ENCODE data around the gene PTPRR. TPM values are rescaled to one million over a fixed set of nuclear protein-coding genes. Genes with fewer than 3 reads are reported as not detected.

The PTPRR gene
- total RNA-seq, 2 experiments from 2014 or later, result not detected

DNA sequence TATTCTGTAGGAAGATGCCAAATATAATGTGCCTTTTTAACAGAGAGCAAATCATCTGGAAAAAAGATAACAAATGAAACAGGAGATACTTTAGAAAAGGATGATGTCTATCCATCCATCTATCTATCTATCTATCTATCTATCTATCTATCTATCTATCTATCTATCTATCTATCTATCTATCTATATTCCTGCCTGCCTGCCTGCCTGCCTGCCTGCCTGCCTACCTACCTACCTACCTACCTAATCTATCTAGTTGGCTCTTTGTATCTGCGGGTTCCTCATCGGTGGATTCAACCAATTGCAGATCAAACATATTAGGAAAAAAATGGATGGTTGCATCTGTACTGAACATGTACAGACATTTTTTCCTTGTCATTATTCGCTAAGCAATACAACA is 294.4 kb downstream of the PTPRR start:
- H3K36me3 ChIP-seq (ENCODE audit: insufficient read depth, low read length), result no peaks in the 10 kb centered on the region
- CTCF ChIA-PET, result no interaction called here

DNA sequence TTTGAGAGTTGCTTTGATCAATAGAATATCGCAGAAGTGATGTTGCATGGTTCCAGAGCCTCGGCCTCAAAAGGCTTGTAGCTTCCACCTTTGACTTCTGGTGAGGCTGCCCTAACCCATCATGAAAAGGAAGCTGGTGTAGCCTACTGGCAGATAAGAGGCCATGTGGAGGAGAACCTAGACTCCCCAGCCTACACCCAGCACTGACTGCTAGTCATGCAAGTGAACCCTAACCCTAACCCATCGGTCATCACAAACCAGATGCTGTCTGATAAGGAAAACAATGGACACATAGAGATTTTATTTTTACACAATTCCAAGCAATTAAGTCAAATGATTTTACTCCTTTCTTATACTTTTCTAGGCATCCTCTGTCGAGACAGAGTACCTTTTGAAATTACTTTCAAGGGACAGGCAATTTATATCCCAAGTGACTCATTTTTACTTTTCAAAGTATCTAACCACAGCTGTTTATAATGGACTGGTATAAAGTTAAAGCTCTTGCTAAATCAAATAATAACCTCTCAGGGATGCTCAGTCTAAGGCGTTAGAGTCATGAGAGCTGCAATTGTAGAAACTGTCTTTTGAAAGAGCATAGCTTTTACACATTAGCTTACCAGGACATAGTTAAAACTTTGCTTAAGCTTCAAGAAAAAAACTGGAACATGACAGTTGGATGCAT is 300.9 kb downstream of the PTPRR start:
- Histone ChIP-seq H3K9me3 (ENCODE audit: control insufficient read depth in 1 of 2, insufficient read depth in 1 of 2, low read length in 2 of 2) (no peaks in the 10 kb centered on the region), H3K4me1 (ENCODE audit: insufficient read depth, low read length) (no peaks in the 10 kb centered on the region), H3K36me3 (ENCODE audit: insufficient read depth, low read length) (no peaks in the 10 kb centered on the region), H3K27ac (ENCODE audit: low read depth in 1 of 2, low read length in 2 of 2) (no peak overlapping the region), H3K27me3 (ENCODE audit: control insufficient read depth in 1 of 2, insufficient read depth in 2 of 2, low read length in 2 of 2) (no peaks in the 10 kb centered on the region), H3K4me3 (ENCODE audit: low read length) (no peak overlapping the region)
- H3K27ac Mint-ChIP-seq, result no peak overlapping the region
- no peak for DNase-seq
- ATAC-seq (ENCODE audit: poor library complexity), result no peak
- H3K4me1 Mint-ChIP-seq (ENCODE audit: low read depth), result no peaks in the 10 kb centered on the region
- TF ChIP-seq, protein P1, sequence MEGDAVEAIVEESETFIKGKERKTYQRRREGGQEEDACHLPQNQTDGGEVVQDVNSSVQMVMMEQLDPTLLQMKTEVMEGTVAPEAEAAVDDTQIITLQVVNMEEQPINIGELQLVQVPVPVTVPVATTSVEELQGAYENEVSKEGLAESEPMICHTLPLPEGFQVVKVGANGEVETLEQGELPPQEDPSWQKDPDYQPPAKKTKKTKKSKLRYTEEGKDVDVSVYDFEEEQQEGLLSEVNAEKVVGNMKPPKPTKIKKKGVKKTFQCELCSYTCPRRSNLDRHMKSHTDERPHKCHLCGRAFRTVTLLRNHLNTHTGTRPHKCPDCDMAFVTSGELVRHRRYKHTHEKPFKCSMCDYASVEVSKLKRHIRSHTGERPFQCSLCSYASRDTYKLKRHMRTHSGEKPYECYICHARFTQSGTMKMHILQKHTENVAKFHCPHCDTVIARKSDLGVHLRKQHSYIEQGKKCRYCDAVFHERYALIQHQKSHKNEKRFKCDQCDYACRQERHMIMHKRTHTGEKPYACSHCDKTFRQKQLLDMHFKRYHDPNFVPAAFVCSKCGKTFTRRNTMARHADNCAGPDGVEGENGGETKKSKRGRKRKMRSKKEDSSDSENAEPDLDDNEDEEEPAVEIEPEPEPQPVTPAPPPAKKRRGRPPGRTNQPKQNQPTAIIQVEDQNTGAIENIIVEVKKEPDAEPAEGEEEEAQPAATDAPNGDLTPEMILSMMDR (IDR thresholded peaks at IDR 0.05), result no peak
- H3K9me3 Mint-ChIP-seq, result no peaks in the 10 kb centered on the region
- ChIA-PET POLR2A (no interaction called here), CTCF (interaction anchor here (1.0 kb wide), 1 partner anchor 9 kb away, joined by 3 read pairs; no protein-coding TSS in a partner anchor)
- no peak overlapping the region for H3K4me3 Mint-ChIP-seq
- H3K36me3 Mint-ChIP-seq (ENCODE audit: low read depth), result no peaks in the 10 kb centered on the region
- intact Hi-C loops (cut with DNase I, micrococcal nuclease), result no loop called here
- peaks cover 9% of the 10 kb centered on the region for H3K27me3 Mint-ChIP-seq

More for the DNA sequence above, 294.4 kb downstream of the PTPRR start:
- Mint-ChIP-seq H3K4me3 (no peak overlapping the region), H3K27me3 (peaks cover 9% of the 10 kb centered on the region), H3K27ac (no peak overlapping the region), H3K4me1 (ENCODE audit: low read depth) (no peaks in the 10 kb centered on the region), H3K9me3 (no peaks in the 10 kb centered on the region), H3K36me3 (ENCODE audit: low read depth) (no peaks in the 10 kb centered on the region)
- no peaks in the 10 kb centered on the region for H3K9me3 ChIP-seq (ENCODE audit: control insufficient read depth in 1 of 2, insufficient read depth in 1 of 2, low read length in 2 of 2)
- H3K4me1 ChIP-seq (ENCODE audit: insufficient read depth, low read length), result no peaks in the 10 kb centered on the region
- intact Hi-C loops (cut with DNase I, micrococcal nuclease), result no loop called here
- ATAC-seq (ENCODE audit: poor library complexity) (no peak), DNase-seq (no peak)
- no peak overlapping the region for H3K27ac ChIP-seq (ENCODE audit: low read depth in 1 of 2, low read length in 2 of 2)
- H3K27me3 ChIP-seq (ENCODE audit: control insufficient read depth in 1 of 2, insufficient read depth in 2 of 2, low read length in 2 of 2), result peaks cover 0 to 3% of the 10 kb centered on the region in 2 experiments
- TF ChIP-seq, protein P1 (IDR thresholded peaks at IDR 0.05), result no peak
- no peak overlapping the region for H3K4me3 ChIP-seq (ENCODE audit: low read length)
- POLR2A ChIA-PET, result no interaction called here

DNA sequence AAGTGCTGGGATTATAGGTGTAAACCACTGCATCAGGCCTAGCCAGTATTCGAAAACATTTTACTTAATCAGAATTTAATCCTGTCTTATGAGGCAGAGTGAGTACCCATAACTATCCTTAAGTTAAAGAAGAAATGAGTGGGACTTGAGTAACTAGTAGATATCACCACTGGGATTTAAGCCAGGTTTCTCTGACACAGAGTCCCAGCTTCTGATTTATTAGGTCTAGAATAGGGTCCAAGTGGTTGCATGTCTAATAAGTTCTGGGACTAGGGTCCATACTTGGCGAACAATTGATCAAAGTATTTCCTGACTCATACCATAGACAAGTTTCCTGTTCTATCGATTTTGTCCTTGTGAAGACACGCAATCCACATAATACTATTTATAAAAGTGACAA is 302.2 kb downstream of the PTPRR start:
- Mint-ChIP-seq H3K36me3 (ENCODE audit: low read depth) (no peaks in the 10 kb centered on the region), H3K4me3 (no peak overlapping the region), H3K4me1 (ENCODE audit: low read depth) (no peaks in the 10 kb centered on the region), H3K9me3 (no peaks in the 10 kb centered on the region), H3K27me3 (peaks cover 6% of the 10 kb centered on the region), H3K27ac (no peak overlapping the region)
- Histone ChIP-seq H3K4me1 (ENCODE audit: insufficient read depth, low read length) (no peaks in the 10 kb centered on the region), H3K27me3 (ENCODE audit: control insufficient read depth in 1 of 2, insufficient read depth in 2 of 2, low read length in 2 of 2) (no peaks in the 10 kb centered on the region), H3K27ac (ENCODE audit: low read depth in 1 of 2, low read length in 2 of 2) (no peak overlapping the region), H3K36me3 (ENCODE audit: insufficient read depth, low read length) (no peaks in the 10 kb centered on the region), H3K9me3 (ENCODE audit: control insufficient read depth in 1 of 2, insufficient read depth in 1 of 2, low read length in 2 of 2) (no peaks in the 10 kb centered on the region), H3K4me3 (ENCODE audit: low read length) (no peak overlapping the region)
- TF ChIP-seq, protein P1 (IDR thresholded peaks at IDR 0.05), result no peak
- DNase-seq (no peak), ATAC-seq (ENCODE audit: poor library complexity) (no peak)
- CTCF ChIA-PET, result no interaction called here
- POLR2A ChIA-PET, result no interaction called here
- intact Hi-C loops (cut with DNase I, micrococcal nuclease), result no loop called here
